ENCODE measurements around the gene EMID1.

The EMID1 gene

GRCh38 chr22:29205594-29206371, at the start of gene EMID1:
TSS of gene EMID1 (plus strand) at chr22:29205896. CDS start at chr22:29206039, 143 bp downstream.
- DNase-seq: no peak

GRCh38 chr22:29155966-29156365, 49.7 kb upstream of the EMID1 start:
- no peak for DNase-seq

GRCh38 chr22:29156507-29156906, 49.2 kb upstream of the EMID1 start:
- no peak for DNase-seq

- DNase-seq: no peak
These were observed 47.7 kb upstream of the EMID1 start for GRCh38 chr22:29157759-29158535.

- DNase-seq: no peak
These were observed 47.1 kb upstream of the EMID1 start for GRCh38 chr22:29158546-29158945.

GRCh38 chr22:29163808-29164207, 41.9 kb upstream of the EMID1 start:
- DNase-seq: no peak

GRCh38 chr22:29165321-29166060, 40.2 kb upstream of the EMID1 start:
- DNase-seq: no peak

- DNase-seq: no peak
These were observed 39.5 kb upstream of the EMID1 start for GRCh38 chr22:29166180-29166579.

GRCh38 chr22:29167032-29167911, 38.4 kb upstream of the EMID1 start:
- DNase-seq: no peak

- no peak for DNase-seq
These were observed 34.0 kb upstream of the EMID1 start for GRCh38 chr22:29171721-29172120.

- DNase-seq: no peak
These were observed 33.5 kb upstream of the EMID1 start for GRCh38 chr22:29172216-29172615.

- DNase-seq: no peak
These were observed 30.3 kb upstream of the EMID1 start for GRCh38 chr22:29175312-29175835.

GRCh38 chr22:29183971-29184848, 21.5 kb upstream of the EMID1 start:
- no peak for DNase-seq

GRCh38 chr22:29184849-29185490, 20.7 kb upstream of the EMID1 start:
- DNase-seq: no peak

- no peak for DNase-seq
These were observed 19.4 kb upstream of the EMID1 start for GRCh38 chr22:29186302-29186701.

- no peak for DNase-seq
These were observed 17.9 kb upstream of the EMID1 start for GRCh38 chr22:29187831-29188230.

GRCh38 chr22:29190051-29190450, 15.6 kb upstream of the EMID1 start:
- no peak for DNase-seq

GRCh38 chr22:29190918-29191317, 14.8 kb upstream of the EMID1 start:
- no peak for DNase-seq

GRCh38 chr22:29193021-29193420, 12.7 kb upstream of the EMID1 start:
- DNase-seq: no peak

- DNase-seq: no peak
These were observed 11.5 kb upstream of the EMID1 start for GRCh38 chr22:29194184-29194583.

Measured in amniotic stem cell (primary cell).